ENCODE data around the gene PLOD3.

DNA sequence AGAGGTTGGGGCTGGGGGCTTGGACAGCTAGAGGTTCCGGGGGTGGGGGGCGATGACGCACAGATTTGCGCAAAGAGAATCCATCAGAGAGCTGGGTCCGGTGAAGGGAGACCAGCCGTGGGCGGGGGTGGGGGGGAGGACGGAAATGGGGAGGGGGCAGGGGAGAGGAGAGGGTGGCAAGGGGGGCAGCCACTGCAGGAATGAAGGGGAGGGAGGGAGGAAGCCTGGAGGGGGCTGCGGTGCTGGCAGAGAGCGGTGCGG is 50.8 kb downstream of the PLOD3 start:
- no peak for TF ChIP-seq SUZ12 (IDR thresholded peaks at IDR 0.05; ENCODE audit: extremely low read depth, insufficient read depth, insufficient read length)
- TF ChIP-seq YY1 (IDR thresholded peaks at IDR 0.05; ENCODE audit: insufficient read depth, insufficient read length), result no peak
- no peak for TF ChIP-seq ZNF274 (IDR thresholded peaks at IDR 0.05; ENCODE audit: low read depth, low read length)

Measured in NT2/D1 (cell line).